NT2/D1 (cell line): ENCODE data around the gene GOLGA8B.
"Not testable (repeated sequence)": the region's sequence is repeated elsewhere in the genome, so short reads cannot be mapped to it uniquely, and the experiment has no call there.

Source experiments
- SUZ12 ChIP-seq: IDR thresholded peaks from 2 replicates; pipeline ENCODE4 v1.6.1; 2011; ENCODE audit not compliant: insufficient read length, insufficient read depth; ENCODE audit errors: extremely low read depth
- YY1 ChIP-seq: IDR thresholded peaks from 2 replicates; pipeline ENCODE4 v1.6.1; 2011; ENCODE audit not compliant: insufficient read length, insufficient read depth

DNA sequence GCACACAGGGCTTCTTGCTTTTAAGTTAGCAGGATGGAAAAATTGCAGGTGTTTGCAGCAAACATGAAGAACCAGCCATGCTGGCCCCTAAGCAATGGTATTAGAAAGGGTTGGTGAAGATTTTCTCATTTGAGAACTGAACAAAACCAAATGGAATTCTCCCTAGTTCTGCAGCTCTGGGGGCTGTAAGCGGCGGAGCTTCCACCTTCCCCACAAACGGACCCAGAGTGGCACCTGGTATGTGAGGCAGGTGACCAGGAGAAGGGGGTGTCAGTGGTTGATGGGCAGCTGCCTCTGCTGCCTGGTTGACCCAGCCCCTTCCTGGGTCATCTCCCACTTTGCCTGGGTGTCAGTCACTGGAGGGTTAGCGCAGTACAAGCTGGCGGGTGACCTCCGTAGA is 22.6 kb downstream of the GOLGA8B start:
- TF ChIP-seq YY1, SUZ12: not testable (repeated sequence)
